HG02970 (cell line): Measurements from ENCODE around the gene ATP1A4.
"Not testable (repeated sequence)": the region's sequence is repeated elsewhere in the genome, so short reads cannot be mapped to it uniquely, and the experiment has no call there.

Experiments
- ATAC-seq: cut with Tn5 transposase; IDR thresholded peaks from one replicate; pipeline ENCODE4 v1.9.1; 2021; ENCODE audit warnings: mild to moderate bottlenecking, moderate library complexity, moderate number of reproducible peaks; ENCODE audit not compliant: unreplicated experiment, low FRiP score

Gene ATP1A4

DNA sequence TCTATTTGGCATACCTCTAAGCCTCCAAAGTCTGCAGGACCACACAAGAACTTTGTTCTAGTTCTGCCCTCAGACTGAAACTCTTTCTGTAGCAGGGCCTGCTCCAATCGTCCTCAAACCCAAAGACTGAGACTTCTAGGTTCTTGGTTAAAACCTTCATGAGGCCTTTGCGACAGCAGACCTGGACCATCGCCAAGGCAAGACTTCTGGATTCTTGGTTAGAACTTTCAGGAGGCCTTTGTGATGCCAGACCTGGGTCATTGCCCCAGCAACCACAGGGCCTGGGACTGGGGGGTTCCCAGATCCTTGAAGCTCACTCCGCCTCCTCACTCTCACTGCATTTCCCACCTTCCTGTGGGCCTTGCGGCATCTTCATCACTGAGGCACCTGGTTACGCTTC is at the start of gene ATP1A4:
Gene ATP1A4 (plus strand): TSS at position 301 of the 400 bp plus-strand sequence. CDS start 438 bp downstream, outside the sequence.
- no peak for ATAC-seq

DNA sequence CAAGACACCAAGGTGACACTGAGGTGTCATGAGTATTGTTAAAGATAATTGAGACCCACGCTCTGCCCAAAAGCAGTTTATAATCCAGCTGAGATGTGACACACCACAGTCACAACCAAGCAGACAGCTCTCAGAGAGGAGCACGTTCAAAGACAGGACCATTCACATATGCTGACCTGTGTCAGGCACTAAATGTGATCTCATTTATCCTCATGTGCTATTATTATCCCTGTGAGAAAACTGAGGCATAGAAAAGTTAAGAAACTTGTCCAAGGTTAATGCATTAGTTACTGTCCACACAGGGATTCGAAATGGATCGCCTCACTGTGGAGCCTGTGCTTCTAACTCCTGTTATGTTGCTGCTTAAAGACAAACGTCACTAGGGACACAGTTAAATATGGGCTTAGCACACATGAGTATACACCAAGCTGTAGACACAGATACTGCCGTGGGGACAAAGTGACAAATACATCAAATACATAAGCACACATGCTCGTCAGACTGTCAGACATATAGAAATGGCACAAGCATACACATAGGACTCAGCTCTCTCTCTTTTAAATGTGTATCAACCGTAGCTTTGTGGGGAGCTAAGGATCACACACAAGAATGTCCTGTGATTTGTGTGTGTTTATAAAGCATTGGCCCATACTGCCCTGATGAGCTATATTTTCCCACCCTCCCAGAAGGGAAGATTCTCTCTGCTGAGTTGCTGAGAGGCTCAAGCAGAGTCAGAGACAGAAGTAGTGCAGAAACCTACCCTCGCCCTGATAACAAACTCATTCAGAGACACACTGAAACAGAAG is 49.5 kb upstream of the ATP1A4 start:
- ATAC-seq, result no peak

DNA sequence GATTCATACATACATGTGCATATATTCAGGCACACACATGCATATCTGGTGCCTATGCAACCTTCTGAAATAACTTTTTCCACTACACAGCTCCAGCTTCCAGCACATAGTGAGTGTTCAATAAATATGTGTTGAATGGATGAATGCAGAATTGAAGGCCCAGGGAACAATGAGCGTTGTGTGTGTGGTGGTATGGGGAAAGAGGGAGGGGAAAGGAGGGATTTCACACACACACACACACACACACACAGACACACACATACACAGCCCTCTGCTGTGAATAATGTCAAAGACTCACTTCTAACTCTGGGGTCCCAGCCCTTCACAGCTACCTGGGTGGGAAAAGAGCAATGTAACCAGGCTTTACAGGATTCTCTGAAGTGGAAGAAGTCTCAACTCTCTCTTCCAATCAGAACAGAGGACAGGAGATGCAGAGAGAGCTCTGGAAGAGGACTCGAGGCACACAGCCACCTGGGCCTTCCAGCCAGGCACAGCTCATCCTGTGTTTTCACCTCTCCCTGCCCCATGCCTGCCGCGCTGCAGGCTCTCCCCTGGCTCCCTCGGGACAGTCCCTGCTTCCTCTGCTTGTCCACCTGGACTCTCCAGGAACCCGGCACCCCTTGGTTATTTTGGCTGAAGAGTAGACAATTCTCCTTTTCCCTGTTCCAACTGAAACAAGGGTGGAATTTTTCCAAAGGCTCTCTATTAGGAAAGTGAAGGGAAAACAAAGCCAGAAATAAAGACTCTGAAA is 47.6 kb upstream of the ATP1A4 start:
- no peak for ATAC-seq

DNA sequence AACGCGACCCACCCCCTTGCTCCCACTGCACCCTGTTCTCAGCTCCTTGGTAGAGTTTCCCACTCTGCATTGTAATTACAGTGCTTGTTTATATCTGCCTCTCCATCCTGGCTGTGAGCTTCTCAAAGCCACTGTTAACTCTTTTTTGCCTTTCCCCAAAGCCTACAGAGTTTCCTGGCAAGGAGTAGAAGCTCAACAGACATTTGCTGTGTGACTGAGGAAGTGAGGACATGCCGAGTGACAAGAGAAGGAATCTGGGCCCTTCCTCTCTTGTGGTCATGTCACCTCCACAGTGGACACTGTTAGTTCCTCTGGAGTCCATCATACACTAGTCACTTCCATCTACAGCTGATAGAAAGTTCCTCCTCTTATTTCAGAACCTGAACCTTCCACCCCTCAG is 46.9 kb upstream of the ATP1A4 start:
- no peak for ATAC-seq

DNA sequence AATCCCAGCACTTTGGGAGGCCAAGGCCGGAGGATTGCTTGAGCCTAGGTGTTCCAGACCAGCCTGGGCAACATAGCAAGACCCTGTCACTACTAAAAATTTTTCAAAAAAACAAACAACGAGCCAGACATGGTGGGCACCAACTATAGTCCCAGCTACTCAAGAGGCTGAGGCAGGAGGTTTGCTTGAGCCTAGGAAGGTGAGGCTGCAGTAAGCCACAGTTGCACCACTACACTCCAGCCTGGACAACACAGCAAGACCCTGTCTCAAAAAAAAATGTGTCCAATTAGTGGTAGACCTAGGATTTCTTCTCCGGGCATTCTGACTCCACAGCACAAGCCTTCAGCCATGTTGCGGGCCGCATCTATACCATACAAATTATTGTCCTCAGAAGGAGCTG is 46.2 kb upstream of the ATP1A4 start:
- no peak for ATAC-seq

DNA sequence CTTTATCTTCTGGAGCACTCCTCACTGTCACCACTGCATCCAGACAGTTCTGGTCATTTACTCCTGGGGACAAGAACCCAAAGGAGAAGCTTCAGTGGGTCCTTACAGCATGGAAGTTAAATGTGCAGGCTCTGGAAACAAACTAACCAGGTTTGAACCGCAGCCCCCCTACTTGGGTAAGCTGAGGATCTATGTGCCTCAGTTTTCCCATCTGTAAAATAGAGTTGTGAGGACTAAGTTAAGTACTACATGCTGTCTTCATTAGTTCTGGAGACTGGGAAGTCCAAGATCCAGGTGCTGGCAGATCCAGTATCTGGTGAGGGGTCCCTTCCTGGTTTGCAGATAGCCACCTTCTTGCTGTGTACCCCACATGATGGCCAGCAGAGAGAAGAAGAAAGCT is 43.9 kb upstream of the ATP1A4 start:
- ATAC-seq, result no peak

DNA sequence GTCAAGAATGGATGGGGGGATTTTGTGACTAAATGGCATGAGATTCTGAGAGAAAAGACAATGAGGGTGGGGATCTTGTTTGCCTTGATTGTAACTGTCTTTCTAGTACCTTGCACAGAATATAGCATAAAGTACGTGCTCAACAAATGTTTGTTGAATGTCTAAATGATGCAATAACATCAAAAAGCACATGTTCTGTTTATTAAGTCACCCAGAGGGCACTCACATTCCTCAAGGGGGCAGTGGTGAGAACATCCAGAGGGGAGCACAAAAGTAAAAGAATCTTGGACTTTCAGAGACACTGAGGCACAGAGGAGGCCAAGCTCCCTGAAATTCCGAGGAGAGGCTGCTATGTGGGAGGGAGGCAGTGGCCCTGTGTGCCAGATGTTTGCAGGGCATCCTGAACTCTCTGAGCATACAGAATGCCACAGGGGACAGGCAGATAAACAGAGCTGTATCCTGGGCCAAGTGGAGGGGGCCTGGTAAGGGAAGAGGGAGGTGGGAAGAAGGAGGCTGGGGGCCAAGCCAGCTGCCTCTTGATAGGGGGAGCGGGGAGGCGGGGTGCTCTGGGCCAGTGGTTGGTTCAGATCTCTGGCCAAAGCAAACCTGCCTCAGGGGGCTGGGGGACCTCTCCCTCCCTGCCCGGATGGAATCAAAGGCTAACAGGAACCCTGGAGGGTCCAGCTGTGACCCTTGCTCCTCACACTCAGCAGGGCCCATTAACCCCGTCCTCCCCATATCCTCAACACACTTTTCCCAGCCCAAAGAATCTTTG is 42.3 kb upstream of the ATP1A4 start:
- no peak for ATAC-seq

DNA sequence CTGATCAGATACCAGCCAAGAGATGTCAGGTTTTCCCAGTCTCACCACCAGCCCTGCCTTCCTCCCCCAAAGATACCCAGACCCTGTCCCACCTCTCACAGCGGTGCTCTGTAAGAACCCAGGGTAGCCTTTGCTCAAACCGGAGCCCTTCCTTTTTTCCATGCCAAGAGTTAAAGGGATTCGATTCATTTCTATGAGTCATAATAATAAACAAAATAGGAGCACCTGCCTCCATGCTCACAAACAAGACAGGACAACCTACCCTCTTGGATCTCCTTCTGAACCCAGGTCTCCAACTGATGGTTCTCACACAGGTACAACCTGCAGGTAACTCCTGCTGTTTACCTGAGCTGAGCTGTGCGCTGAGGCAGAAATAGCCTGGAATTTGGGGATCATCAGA is 41.7 kb upstream of the ATP1A4 start:
- ATAC-seq, result no peak

DNA sequence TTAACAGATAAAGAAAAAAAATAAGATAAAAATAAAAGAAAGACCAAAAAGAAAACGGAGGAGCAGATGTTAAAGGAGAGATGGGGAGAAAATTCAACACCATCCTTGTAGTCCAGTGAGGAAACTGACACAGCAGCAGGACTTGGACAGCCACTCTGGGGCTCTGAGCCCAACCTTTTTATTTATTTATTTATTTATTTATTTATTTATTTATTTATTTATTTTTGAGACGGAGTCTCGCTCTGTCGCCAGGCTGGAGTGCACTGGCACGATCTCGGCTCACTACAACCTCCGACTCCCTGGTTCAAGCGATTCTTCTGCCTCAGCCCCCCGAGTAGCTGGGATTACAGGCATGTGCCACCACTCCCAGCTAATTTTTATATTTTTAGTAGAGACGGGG is 39.9 kb upstream of the ATP1A4 start:
- not testable (repeated sequence) for ATAC-seq

DNA sequence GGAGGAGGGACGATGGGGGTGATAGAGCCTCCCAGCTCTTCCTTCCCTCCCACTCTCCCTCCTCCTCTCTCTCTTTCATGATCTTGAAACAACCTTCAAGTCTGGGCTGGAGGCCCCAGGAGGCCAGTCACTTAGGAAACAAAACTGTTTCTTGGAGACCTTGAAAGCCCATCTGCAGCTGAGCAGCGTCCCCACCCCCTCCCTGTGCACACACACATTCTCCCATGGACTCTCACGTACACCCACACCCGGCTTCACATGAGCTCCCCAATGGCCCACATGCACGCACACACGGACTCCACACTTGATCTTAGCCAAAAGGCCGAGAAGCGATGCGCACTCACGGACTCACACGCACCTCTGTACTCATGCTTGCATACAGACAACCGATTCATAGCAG is 39.0 kb upstream of the ATP1A4 start:
- ATAC-seq, result no peak

DNA sequence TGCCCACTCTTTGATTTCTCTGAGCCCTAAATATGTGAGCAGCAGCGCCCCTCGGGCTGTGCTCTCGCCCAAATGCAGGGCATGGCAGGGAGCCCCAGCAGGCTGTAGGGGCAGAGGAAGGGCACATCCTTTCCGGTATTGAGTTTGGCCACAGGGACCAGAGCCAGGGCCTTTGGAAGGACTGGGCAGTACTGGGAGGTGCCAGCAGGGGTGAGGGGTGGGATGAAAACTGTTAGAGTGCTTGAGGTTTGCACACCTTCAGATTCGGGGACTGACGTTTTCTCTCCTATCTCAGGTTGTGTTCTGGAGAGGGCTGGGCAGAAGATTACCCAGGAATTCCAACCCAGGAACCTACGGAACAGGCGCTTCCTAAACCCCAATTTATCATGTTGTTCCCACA is 38.0 kb upstream of the ATP1A4 start:
- no peak for ATAC-seq

DNA sequence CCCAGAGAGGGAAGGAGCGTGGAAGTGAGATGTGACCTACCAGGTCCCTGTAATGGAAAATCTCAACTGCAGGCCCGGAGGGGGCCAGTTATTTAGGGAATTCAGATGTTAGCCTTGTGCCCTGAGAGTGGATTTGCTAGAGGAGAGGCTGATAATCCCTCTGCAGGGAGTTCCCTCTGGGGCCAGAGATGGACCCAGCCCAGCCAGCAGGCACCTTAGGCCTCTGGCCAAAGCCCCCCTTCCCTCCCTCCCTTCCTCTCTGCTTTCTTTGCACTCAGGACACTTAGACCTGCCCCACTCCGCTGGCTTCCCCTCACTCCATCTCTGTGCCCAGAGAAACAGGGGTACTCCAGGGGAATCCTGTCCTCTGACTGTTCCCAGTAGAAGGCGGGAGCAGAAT is 37.3 kb upstream of the ATP1A4 start:
- ATAC-seq, result no peak

DNA sequence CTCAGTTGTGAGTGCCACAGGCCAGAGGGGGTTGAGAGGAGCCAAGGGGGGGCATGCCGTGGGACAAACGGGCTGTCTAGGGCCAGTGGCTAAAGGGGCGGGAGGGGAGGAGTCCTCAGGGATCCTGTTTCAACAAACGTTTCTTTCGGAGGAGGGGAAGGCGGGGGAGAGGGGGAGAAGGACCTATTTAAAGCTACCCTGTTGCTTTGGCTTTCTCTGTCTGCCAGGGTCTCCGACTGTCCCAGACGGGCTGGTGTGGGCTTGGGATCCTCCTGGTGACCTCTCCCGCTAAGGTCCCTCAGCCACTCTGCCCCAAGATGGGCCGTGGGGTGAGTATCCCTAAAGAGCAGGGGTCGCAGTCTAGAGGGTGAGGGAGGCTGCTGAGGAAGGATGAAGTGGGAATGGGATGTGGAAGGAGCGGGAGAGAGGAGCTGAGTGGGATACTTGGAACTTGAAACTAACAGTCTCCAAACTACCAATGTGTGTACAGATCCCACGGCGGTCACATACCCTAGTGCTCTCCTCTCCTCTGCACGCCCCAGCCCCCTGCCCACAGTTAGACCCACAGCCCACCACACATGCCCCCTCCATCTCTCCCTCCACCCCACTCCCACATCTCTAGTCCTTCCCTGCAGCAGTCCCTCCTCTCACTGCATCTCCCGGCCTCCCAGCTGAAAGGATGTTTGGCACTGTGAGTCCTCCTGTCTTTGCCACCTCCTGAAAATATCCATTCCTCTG is 35.7 kb upstream of the ATP1A4 start, which contains the start of gene ATP1A2:
Gene ATP1A2 (plus strand): TSS at position 215 of the 738 bp plus-strand sequence. CDS start 103 bp downstream, at position 318.
- no peak for ATAC-seq

DNA sequence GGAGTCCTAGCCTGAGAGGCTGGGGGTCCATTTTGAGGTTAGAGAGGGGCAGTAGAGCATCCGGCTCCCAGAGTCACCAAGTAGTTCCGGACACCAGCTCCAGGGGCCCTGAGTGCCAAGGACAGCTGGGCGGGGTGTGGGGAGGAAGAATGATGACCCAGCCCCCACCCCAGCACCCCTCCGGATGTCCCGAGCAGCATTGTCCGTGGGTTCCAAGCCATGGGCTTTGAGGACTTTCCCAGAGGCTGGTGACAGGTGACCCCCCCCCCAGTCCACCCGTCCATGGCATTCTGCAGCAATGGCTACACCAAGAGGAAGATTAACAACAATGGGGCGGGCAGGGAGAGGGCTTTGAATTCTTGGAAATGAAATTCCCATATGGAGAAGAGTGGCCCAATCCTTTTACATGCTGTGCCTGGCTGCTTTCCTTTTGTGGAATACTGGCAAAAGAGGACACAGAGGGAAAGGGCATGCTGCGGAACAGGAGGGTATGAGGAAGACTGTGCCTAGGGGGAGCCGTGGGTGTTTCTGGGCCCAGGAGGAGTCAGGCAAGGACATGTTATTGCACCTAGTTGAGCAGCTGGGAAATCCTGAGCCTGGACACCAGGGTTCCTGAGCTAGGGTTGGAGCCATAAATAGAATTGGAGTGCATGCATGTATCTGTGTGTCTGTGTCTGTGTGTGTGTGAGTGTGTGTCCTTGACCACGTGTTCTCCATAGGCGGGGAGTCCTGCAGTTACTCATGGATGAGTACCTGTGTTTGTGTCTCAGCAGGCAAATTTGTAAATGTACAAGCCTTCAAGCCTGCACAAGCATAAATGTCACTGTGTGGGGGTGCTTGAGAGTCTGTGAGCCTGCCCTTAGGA is 34.9 kb upstream of the ATP1A4 start:
- no peak for ATAC-seq

DNA sequence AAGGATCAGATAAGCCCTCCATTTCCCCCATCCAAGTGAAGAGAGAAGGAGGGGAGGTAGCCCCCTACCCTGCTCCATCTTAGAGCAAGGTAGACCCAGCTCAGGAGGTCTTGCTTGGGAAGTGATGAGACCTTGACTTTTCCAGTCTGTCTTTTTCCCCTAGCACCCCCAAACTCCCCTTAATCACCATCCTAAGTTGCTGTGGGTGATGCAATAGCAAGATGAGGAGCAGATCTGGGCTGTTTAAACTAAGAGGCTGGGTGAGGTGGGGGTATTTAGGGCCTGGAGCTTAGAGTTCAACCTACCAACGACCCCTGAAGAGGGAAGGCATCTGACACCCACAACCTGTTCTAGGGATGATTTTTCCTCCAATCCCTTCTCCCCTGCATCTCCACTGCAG is 34.1 kb upstream of the ATP1A4 start:
- ATAC-seq, result no peak

DNA sequence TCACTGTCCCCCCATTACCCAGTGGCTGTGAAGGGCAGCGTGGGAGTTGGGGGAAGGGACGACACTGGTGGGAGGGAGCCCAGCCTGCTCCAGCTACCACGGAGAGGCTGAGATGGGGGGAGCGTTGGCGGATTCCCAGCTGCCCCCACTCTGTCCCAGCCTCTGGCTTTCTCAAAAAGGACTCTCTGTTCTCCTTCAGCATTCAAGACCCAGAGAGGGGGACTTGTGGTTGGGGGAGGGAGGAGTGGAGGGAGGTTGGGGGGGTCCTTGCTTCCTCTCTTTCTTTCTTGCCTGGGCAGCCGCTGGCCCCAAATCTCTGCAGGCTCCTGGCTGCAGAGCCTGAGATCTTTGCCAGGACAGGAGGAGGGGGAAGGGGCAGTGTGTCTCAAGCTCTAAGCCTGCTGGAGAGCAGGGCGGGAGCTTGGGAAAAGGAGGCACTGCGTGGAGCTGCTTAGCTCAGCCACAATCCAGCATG is 33.7 kb upstream of the ATP1A4 start:
- no peak for ATAC-seq

DNA sequence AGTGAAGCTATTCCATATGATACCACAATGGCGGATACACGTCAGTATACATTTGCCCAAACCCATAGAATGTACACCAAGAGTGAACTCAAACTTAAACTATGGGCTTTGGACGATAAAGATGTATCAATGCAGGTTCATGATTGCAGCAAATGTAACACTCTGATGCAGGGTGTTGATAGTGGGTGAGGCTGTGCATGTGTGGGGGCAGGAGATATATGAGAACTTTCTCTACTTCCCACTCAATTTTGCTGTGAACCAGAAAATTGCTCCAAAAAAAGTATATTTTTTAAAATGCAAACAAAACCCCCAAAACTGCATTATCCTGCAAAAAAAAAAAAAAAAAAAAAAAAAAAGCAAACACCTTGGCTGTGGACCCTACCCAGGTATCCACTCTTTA is 32.5 kb upstream of the ATP1A4 start:
- no peak for ATAC-seq

DNA sequence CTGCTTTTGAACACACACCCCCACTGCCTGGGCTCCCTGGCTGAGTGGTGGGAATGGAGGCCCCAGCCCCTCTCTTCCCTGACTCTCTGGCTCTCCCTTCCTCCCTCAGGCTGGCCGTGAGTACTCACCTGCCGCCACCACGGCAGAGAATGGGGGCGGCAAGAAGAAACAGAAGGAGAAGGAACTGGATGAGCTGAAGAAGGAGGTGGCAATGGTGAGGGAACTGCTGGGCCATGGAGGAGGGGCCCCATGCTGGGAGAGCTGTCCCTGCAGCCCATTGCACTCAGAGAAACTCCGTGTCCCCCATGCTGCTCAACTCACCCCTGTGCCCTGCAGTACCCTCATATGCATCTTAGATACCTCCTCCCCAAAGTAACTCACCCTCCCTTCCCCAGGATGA is 30.6 kb upstream of the ATP1A4 start:
- ATAC-seq, result no peak

DNA sequence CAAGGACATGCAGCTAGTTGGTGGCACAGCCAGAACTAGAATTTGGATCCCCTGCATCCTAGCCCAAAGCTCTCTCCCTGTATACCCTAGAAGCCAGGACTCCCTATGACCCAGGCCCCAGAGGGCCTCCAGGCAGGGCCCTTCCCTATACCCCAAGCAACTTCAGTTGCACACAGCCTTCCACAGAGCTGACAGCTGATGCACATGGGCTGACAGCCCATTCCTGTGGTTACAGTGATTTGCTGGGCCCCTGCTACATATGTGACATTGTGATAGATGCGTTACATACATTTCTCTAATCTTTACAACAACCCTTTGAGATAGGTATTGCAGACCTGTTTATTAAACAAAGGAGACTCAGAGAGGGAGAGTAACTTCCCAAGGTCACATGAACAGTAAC is 30.0 kb upstream of the ATP1A4 start:
- ATAC-seq, result no peak
